Heart left ventricle (tissue), 16 donors: ENCODE results near the gene PDE7B. TPM values are rescaled to one million over a fixed set of nuclear protein-coding genes. Genes with fewer than 3 reads are reported as not detected.

ENCODE experiments used
- ATAC-seq, 4 donors: fragments of 200-7000 bp; cut with Tn5 transposase; one replicate each; pipeline ENCODE4 v1.9.1; 2020 to 2022; ENCODE audit warnings: moderate library complexity in 4 of 4, mild to moderate bottlenecking in 3 of 4, moderate number of reproducible peaks in 1 of 4
- DNase-seq, 5 donors: peaks; one replicate each; pipeline ENCODE4 v3.0.0-alpha.2; 2020
- H3K27ac ChIP-seq, 12 donors: fragments of 200-600 bp; sonication (generic) in 4 of 12; one replicate each; pipeline versions ENCODE4 v1.5.0 to v1.8.0; 2016 to 2022; ENCODE audit warnings: mild to moderate bottlenecking in 2 of 12
- H3K27me3 ChIP-seq, 9 donors: fragments of 200-600 bp; sonication (generic) in 2 of 9; one replicate each; pipeline versions ENCODE4 v1.5.1 to v1.8.0; 2016 to 2022; ENCODE audit warnings: mild to moderate bottlenecking in 3 of 9
- H3K36me3 ChIP-seq, 9 donors: fragments of 200-600 bp; sonication (generic) in 2 of 9; one replicate each; pipeline versions ENCODE4 v1.5.0 to v1.8.0; 2018 to 2022; ENCODE audit warnings: mild to moderate bottlenecking in 2 of 9
- H3K4me1 ChIP-seq, 12 donors: fragments of 200-600 bp; sonication (generic) in 4 of 12; one replicate each; pipeline versions ENCODE4 v1.5.0 to v1.8.0; 2016 to 2022; ENCODE audit warnings: mild to moderate bottlenecking in 3 of 12
- H3K4me3 ChIP-seq, 12 donors: fragments of 200-600 bp; sonication (generic) in 4 of 12; one replicate each; pipeline versions ENCODE4 v1.5.0 to v1.8.0; 2017 to 2022; ENCODE audit warnings: mild to moderate bottlenecking in 9 of 12, moderate library complexity in 4 of 12
- H3K9me3 ChIP-seq, 12 donors: fragments of 200-600 bp; sonication (generic) in 4 of 12; one replicate each; pipeline versions ENCODE4 v1.5.0 to v1.8.0; 2016 to 2022; ENCODE audit warnings: mild to moderate bottlenecking in 1 of 12
- CTCF ChIP-seq, 12 donors: fragments of 200-600 bp; sonication (generic) in 4 of 12; IDR thresholded peaks; one replicate each; pipeline versions ENCODE4 v1.5.0 to v1.8.0; 2018 to 2022; ENCODE audit warnings: antibody characterized with exemption in 12 of 12, mild to moderate bottlenecking in 5 of 12
- POLR2A ChIP-seq, 2 donors: fragments of 450-650 bp; IDR thresholded peaks; one replicate each; pipeline ENCODE4 v1.6.1; 2017; ENCODE audit warnings: antibody characterized with exemption in 2 of 2, mild to moderate bottlenecking in 2 of 2, moderate library complexity in 2 of 2
- WGBS, 4 donors: extraction: QIAGEN DNeasy Blood & Tissue Kit in 2 of 4; methylation state at CpG; one replicate each; pipeline versions ENCODE4 v1.1.5 to v1.1.7; 2013 to 2018; 5-methylcytosine and 5-hydroxymethylcytosine counted together
- intact Hi-C, 10 donors: fragments of 100-400 bp; cut with DNase I; formaldehyde crosslinking; loops; one replicate each; pipeline versions ENCODE4 v1.11.1 to v1.14.2; 2022
- polyA plus RNA-seq, 2 donors: library from polyadenylated mRNA; stranded (reverse); fragments of 200-250 nt; gene quantifications; one replicate each; pipeline ENCODE4 v1.2.3, GENCODE V29; 2013
- total RNA-seq, 9 donors: library from RNA; depleted of rRNA in 2 of 9; stranded (reverse); fragments of >200 nt in 2 of 9; fragmentation: NEBNext Ultra II Directional in 3 of 9; extraction: Animal tissue kit (Norgen Biotek cat#: 25700) in 3 of 9; gene quantifications; one replicate each; pipeline versions ENCODE4 v1.1.0 to v1.2.4, GENCODE V29; 2016 to 2023
- donor health status: ischemic (EF 13 %, LVEDD 7.1; RV severe dilation, severe dysfunction).
- donor health status: healthy with polysubstance abuse.
- donor health status: DM: no; HTN: yes; CAD: no.
- donor health status: DM: no; HTN: no; CAD: no.
- donor health status: ischemic (EF 25% LVEDD 6.9; RV normal size, moderate dysfunction).
- donor health status: ischemic (EF 25% LVEDD 5.7; RV mildly dilated, moderate dysfunction).
- donor health status: healthy.
- donor health status: DM: yes; HTN: yes; CAD: no.
- donor health status: ischemic (EF 35%, LVEDD 5.7; RV mildly dilated, moderate dysfunction).
- donor health status: nonischemic (EF 11% LVEDD 7.7; RV severe dilation, severe dysfunction).
- donor health status: DM: yes; HTN: yes; CAD: no.
- donor health status: PGD.
- donor health status: ischemic (EF 29% LVEDD 5.4; RV normal size, mild dysfunction).
- donor health status: nonischemic (EF 23%, LVEDD 6.1; RV moderate dilation, normal function).

The PDE7B gene
- total and polyA plus RNA-seq, 11 donors: 4.4 to 29.1 (median 9.0) TPM

GRCh38 chr6:136157743-136158142 lies 306.2 kb downstream of the PDE7B start:
- 94 to 98% (median 96%) methylated on average over 5 of the region's 5 CpGs for WGBS, 4 donors
- Histone ChIP-seq H3K36me3 (peaks cover 0 to 53% (median 18%) of the 10 kb centered on the region in 9 donors), H3K27ac (peak overlapping the region in 6 of 12 donors; percentile 6 to 39 (median 23)), H3K9me3 (no peaks in the 10 kb centered on the region), H3K4me3 (no peak overlapping the region), H3K4me1 (peaks cover 0 to 53% (median 11%) of the 10 kb centered on the region in 12 donors), H3K27me3 (no peaks in the 10 kb centered on the region)
- DNase-seq (no peak), ATAC-seq (no peak)
- intact Hi-C loops: loop anchor here in 4 of 10 donors (2.0 to 10.0 kb wide), 4 partner anchors 53 to 617 kb away; no protein-coding TSS in a partner anchor
- no peak for TF ChIP-seq CTCF (IDR thresholded peaks at IDR 0.05)
- no peak for TF ChIP-seq POLR2A (IDR thresholded peaks at IDR 0.05)

DNA sequence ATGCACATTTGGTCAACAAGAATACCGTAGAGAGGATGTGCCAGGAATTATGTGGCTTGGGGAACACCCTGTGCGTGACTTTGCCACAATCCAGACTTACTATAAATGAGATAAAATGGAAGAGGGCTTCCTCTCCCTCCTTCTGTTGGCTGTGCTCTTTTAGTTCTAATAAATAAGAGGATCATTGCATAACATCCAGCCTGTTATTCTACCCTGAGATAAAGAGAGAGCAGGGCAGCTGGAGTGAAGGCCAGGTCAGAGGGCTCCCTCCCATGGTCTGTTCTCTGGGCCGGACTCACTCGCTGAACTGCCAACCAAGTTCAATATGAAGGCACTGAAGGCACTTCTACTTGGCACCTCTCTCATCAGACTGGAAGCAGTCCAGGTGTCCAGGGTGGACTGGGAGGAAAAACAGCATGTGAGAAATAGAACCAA lies 306.9 kb downstream of the PDE7B start:
- ATAC-seq (peak; percentile 86 to 96 (median 90)), DNase-seq (peak; percentile 53 to 79 (median 72))
- peak overlapping the region in 11 of 12 donors; percentile 2 to 61 (median 23) for H3K27ac ChIP-seq
- no peak overlapping the region for H3K4me3 ChIP-seq
- intact Hi-C loops: loop anchor here in 4 of 10 donors (2.0 to 10.0 kb wide), 4 partner anchors 54 to 618 kb away; no protein-coding TSS in a partner anchor
- peaks cover 0 to 47% (median 11%) of the 10 kb centered on the region in 12 donors for H3K4me1 ChIP-seq
- TF ChIP-seq POLR2A (IDR thresholded peaks at IDR 0.05) (no peak), CTCF (IDR thresholded peaks at IDR 0.05) (peak in 8 of 12 donors; percentile 26 to 68 (median 36))
- no peaks in the 10 kb centered on the region for H3K27me3 ChIP-seq
- H3K9me3 ChIP-seq: no peaks in the 10 kb centered on the region
- WGBS, 4 donors: 33 to 53% (median 40%) methylated on average over 4 of the region's 4 CpGs
- H3K36me3 ChIP-seq: peaks cover 0 to 47% (median 18%) of the 10 kb centered on the region in 9 donors

DNA sequence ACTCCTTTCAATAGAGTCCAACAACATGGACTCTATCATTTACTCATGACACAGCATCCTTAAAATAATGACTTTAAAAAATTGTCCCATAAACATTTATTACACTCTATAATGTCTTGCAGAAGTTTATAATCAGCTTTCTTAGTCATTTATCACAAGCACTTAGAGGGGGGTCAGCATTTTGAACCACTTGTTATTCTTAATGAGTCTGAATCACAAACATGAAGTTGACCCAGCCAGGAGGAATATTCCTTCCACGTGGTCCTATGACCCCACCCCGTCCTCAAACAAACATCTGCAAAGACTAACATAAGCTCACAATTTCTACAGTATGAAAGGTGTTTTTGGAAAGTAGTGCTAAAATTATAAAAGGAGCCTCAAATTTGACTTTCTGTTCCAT lies 307.5 kb downstream of the PDE7B start:
- 72 to 82% (median 75%) methylated on average over 2 of the region's 2 CpGs for WGBS, 4 donors
- Histone ChIP-seq H3K36me3 (peaks cover 0 to 49% (median 18%) of the 10 kb centered on the region in 9 donors), H3K4me1 (peaks cover 0 to 41% (median 11%) of the 10 kb centered on the region in 12 donors), H3K27ac (peak overlapping the region in 10 of 12 donors; percentile 6 to 61 (median 23)), H3K27me3 (no peaks in the 10 kb centered on the region), H3K4me3 (no peak overlapping the region), H3K9me3 (no peaks in the 10 kb centered on the region)
- ATAC-seq (no peak), DNase-seq (no peak)
- intact Hi-C loops: loop anchor here in 4 of 10 donors (2.0 to 10.0 kb wide), 4 partner anchors 54 to 618 kb away; no protein-coding TSS in a partner anchor
- TF ChIP-seq POLR2A (IDR thresholded peaks at IDR 0.05): no peak
- no peak for TF ChIP-seq CTCF (IDR thresholded peaks at IDR 0.05)

GRCh38 chr6:136160250-136160649 lies 308.7 kb downstream of the PDE7B start:
- no peak for TF ChIP-seq CTCF (IDR thresholded peaks at IDR 0.05)
- no peak for TF ChIP-seq POLR2A (IDR thresholded peaks at IDR 0.05)
- intact Hi-C loops: no loop called here
- Histone ChIP-seq H3K27me3 (no peaks in the 10 kb centered on the region), H3K27ac (peak overlapping the region in 4 of 12 donors; percentile 41 to 73 (median 50)), H3K4me1 (peaks cover 0 to 39% (median 11%) of the 10 kb centered on the region in 12 donors), H3K4me3 (no peak overlapping the region), H3K9me3 (no peaks in the 10 kb centered on the region), H3K36me3 (peaks cover 0 to 45% (median 13%) of the 10 kb centered on the region in 9 donors)
- ATAC-seq (no peak), DNase-seq (no peak)
- WGBS, 4 donors: 92 to 98% (median 93%) methylated on average over 4 of the region's 4 CpGs
